NT2/D1 (cell line): ENCODE measurements around the gene POTEI.
"Not testable (repeated sequence)": the region's sequence is repeated elsewhere in the genome, so short reads cannot be mapped to it uniquely, and the experiment has no call there.

ENCODE experiments used
- YY1 ChIP-seq: IDR thresholded peaks from 2 replicates; pipeline ENCODE4 v1.6.1; 2011; ENCODE audit not compliant: insufficient read length, insufficient read depth
- ZNF274 ChIP-seq: IDR thresholded peaks from 2 replicates; pipeline ENCODE4 v1.6.1; 2011; ENCODE audit warnings: mild to moderate bottlenecking, low read depth, low read length

- not testable (repeated sequence) for TF ChIP-seq YY1, ZNF274
These were observed 11.9 kb upstream of the POTEI start, which contains the start of gene CFC1B for GRCh38 chr2:130520992-130521391.
